Lower leg skin (tissue), 4 donors: ENCODE data around the gene IMMP2L. TPM values are rescaled to one million over a fixed set of nuclear protein-coding genes. Genes with fewer than 3 reads are reported as not detected.
"Not testable (repeated sequence)": the region's sequence is repeated elsewhere in the genome, so short reads cannot be mapped to it uniquely, and the experiment has no call there.

Experiments
- DNase-seq, 2 donors: peaks; one replicate each; pipeline ENCODE4 v3.0.0-alpha.2; 2019; ENCODE audit warnings: low spot score in 2 of 2
- H3K4me3 ChIP-seq: fragments of 200-600 bp; sonication (generic); 2 replicates; pipeline ENCODE4 v1.5.1; 2017; ENCODE audit warnings: mild to moderate bottlenecking, low read depth; ENCODE audit not compliant: poor library complexity, severe bottlenecking
- POLR2A ChIP-seq, 2 donors: fragments of 450-650 bp; IDR thresholded peaks; one replicate each; pipeline ENCODE4 v1.6.1; 2016 to 2017; ENCODE audit warnings: antibody characterized with exemption in 2 of 2, mild to moderate bottlenecking in 1 of 2, moderate library complexity in 1 of 2
- WGBS, 2 donors: methylation state at CpG; one replicate each; pipeline ENCODE4 v1.1.5; 2018; 5-methylcytosine and 5-hydroxymethylcytosine counted together
- intact Hi-C: fragments of 100-400 bp; cut with DNase I; formaldehyde crosslinking; loops from one replicate; pipeline ENCODE4 v1.15.0; 2023; ENCODE audit warnings: low total_unique reads
- total RNA-seq, 4 donors: library from RNA; depleted of rRNA; stranded (reverse); fragments of >200 nt; gene quantifications; one replicate each; pipeline ENCODE4 v1.1.0, GENCODE V29; 2016
- TF ChIP-seq, protein P1 (sequence below), 3 donors: fragments of 450-650 bp; IDR thresholded peaks; one replicate each; pipeline ENCODE4 v1.5.1; 2016; ENCODE audit warnings: antibody characterized with exemption in 3 of 3, mild to moderate bottlenecking in 3 of 3, moderate library complexity in 2 of 3

Gene IMMP2L
- total RNA-seq, 4 donors from 2014 or later, result 13.6 to 16.8 (median 16.4) TPM

GRCh38 chr7:111074071-111074747, 488.1 kb downstream of the IMMP2L start:
- no peak for DNase-seq
- TF ChIP-seq POLR2A (IDR thresholded peaks at IDR 0.05), result no peak
- TF ChIP-seq, protein P1, sequence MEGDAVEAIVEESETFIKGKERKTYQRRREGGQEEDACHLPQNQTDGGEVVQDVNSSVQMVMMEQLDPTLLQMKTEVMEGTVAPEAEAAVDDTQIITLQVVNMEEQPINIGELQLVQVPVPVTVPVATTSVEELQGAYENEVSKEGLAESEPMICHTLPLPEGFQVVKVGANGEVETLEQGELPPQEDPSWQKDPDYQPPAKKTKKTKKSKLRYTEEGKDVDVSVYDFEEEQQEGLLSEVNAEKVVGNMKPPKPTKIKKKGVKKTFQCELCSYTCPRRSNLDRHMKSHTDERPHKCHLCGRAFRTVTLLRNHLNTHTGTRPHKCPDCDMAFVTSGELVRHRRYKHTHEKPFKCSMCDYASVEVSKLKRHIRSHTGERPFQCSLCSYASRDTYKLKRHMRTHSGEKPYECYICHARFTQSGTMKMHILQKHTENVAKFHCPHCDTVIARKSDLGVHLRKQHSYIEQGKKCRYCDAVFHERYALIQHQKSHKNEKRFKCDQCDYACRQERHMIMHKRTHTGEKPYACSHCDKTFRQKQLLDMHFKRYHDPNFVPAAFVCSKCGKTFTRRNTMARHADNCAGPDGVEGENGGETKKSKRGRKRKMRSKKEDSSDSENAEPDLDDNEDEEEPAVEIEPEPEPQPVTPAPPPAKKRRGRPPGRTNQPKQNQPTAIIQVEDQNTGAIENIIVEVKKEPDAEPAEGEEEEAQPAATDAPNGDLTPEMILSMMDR (IDR thresholded peaks at IDR 0.05), result no peak
- WGBS, 2 donors, result 35% methylated on average over 3 of the region's 3 CpGs
- no peak overlapping the region for H3K4me3 ChIP-seq
- intact Hi-C loops, result no loop called here

- DNase-seq, intact Hi-C loops, H3K4me3 ChIP-seq: not testable (repeated sequence)
- WGBS, 2 donors, result 89% methylated on average over 9 of the region's 9 CpGs
These were observed 489.6 kb downstream of the IMMP2L start for GRCh38 chr7:111072658-111073057.

DNA sequence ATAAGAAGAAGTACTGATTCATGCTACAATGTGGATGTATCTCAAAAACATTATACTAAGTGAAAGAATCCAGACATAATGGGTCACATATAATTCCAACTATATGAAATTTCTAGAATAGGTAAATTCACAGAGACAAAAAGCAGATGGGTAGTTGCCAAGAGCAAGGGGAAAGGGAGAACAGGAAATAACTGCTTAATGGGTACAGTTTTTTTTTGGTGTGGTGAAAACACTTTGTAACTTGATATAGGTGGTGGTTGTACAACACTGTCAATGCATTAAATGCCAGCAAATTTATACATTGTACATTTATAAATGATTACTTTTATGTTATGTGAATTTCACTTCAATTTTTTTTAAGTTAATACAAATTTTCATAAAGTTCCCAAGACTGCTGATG, 490.7 kb downstream of the IMMP2L start:
- intact Hi-C loops, result no loop called here
- TF ChIP-seq, protein P1 (IDR thresholded peaks at IDR 0.05), result no peak
- TF ChIP-seq POLR2A (IDR thresholded peaks at IDR 0.05), result no peak
- no peak for DNase-seq
- no peak overlapping the region for H3K4me3 ChIP-seq

- DNase-seq, result no peak
- no peak for TF ChIP-seq POLR2A (IDR thresholded peaks at IDR 0.05)
- TF ChIP-seq, protein P1 (IDR thresholded peaks at IDR 0.05), result no peak
- WGBS, 2 donors, result 91 to 92% methylated on average over 2 of the region's 2 CpGs
- intact Hi-C loops, result loop anchor here (10.0 kb wide), 1 partner anchor 1576 kb away; no protein-coding TSS in a partner anchor
- no peak overlapping the region for H3K4me3 ChIP-seq
These were observed 493.7 kb downstream of the IMMP2L start for GRCh38 chr7:111068618-111069017.

DNA sequence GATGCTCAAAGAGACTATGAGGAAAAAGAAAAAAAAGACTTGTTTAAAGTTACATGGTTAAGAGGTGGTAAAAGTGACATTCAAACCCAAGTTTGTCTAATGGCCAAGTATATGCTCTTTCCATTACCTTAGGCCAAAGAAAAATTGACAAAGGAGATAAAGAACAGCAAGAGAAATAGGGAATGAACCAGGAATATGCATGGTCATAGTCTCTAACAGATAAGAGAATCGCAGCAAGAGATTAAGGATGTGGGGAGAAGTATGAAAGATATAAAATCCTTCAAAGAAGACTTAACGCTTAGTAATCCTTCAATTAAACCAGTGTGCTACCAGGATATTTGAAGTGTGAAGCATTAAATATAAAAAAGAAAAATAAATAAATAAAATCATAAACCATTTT, 494.6 kb downstream of the IMMP2L start:
- TF ChIP-seq, protein P1 (IDR thresholded peaks at IDR 0.05), result no peak
- intact Hi-C loops, result loop anchor here (10.0 kb wide), 1 partner anchor 1577 kb away; no protein-coding TSS in a partner anchor
- WGBS, 2 donors, result 97 to 98% methylated on average over 2 of the region's 2 CpGs
- no peak overlapping the region for H3K4me3 ChIP-seq
- DNase-seq, result no peak

GRCh38 chr7:111067251-111067650, 495.0 kb downstream of the IMMP2L start:
- intact Hi-C loops, result loop anchor here (10.0 kb wide), 1 partner anchor 1578 kb away; no protein-coding TSS in a partner anchor
- WGBS, 2 donors, result 94% methylated on average over 4 of the region's 4 CpGs
- DNase-seq, result no peak
- H3K4me3 ChIP-seq, result no peak overlapping the region
- no peak for TF ChIP-seq POLR2A (IDR thresholded peaks at IDR 0.05)
- TF ChIP-seq, protein P1 (IDR thresholded peaks at IDR 0.05), result no peak
